Thyroid gland (tissue), 4 donors: ENCODE results near the gene FAM111B. TPM values are rescaled to one million over a fixed set of nuclear protein-coding genes. Genes with fewer than 3 reads are reported as not detected.

Experiments
- DNase-seq, 2 donors: peaks; one replicate each; pipeline ENCODE4 v3.0.0-alpha.2; 2019
- H3K27ac ChIP-seq, 3 donors: fragments of 200-600 bp; sonication (generic); 1 replicate in 2 of 3; 2 replicates in 1 of 3; pipeline ENCODE4 v1.5.1; 2016 to 2019; ENCODE audit warnings: mild to moderate bottlenecking in 1 of 3, moderate library complexity in 1 of 3
- H3K27me3 ChIP-seq: fragments of 200-600 bp; sonication (generic); one replicate; pipeline ENCODE4 v1.5.1; 2019
- H3K36me3 ChIP-seq, 2 donors: fragments of 200-600 bp; sonication (generic); one replicate each; pipeline ENCODE4 v1.5.1; 2016 to 2019
- H3K4me1 ChIP-seq, 2 donors: fragments of 200-600 bp; sonication (generic); one replicate each; pipeline ENCODE4 v1.5.1; 2017 to 2019
- H3K4me3 ChIP-seq, 3 donors: fragments of 200-600 bp; sonication (generic); replicated peaks in 1 of 3; 1 replicate in 2 of 3; 2 replicates in 1 of 3; pipeline ENCODE4 v1.5.1; 2016; ENCODE audit warnings: mild to moderate bottlenecking in 1 of 3
- H3K9me3 ChIP-seq: fragments of 200-600 bp; sonication (generic); one replicate; pipeline ENCODE4 v1.5.1; 2017
- POLR2A ChIP-seq, 2 donors: fragments of 450-650 bp; IDR thresholded peaks; one replicate each; pipeline ENCODE4 v1.6.1; 2017; ENCODE audit warnings: antibody characterized with exemption in 2 of 2, mild to moderate bottlenecking in 2 of 2, moderate library complexity in 1 of 2
- WGBS, 2 donors: methylation state at CpG; one replicate each; pipeline ENCODE4 v1.1.5; 2017; 5-methylcytosine and 5-hydroxymethylcytosine counted together
- intact Hi-C: fragments of 100-400 bp; cut with DNase I; formaldehyde crosslinking; loops from one replicate; pipeline ENCODE4 v1.15.1; 2023
- total RNA-seq, 4 donors: library from RNA; depleted of rRNA; stranded (reverse); fragments of >200 nt; gene quantifications; one replicate each; pipeline ENCODE4 v1.2.3, GENCODE V29; 2016
- TF ChIP-seq, protein P1 (sequence below), 6 experiments: fragments of 200-600 bp in 3 of 6; fragments of 450-650 bp in 3 of 6; sonication (generic) in 3 of 6; IDR thresholded peaks; one replicate each; pipeline ENCODE4 v1.5.1; 2016 to 2019; ENCODE audit warnings: antibody characterized with exemption in 6 of 6, mild to moderate bottlenecking in 2 of 6, inconsistent platforms in 1 of 6, moderate library complexity in 1 of 6

FAM111B gene
- total RNA-seq, 4 donors from 2014 or later, result 0.22 to 0.67 TPM; not detected in 2

DNA sequence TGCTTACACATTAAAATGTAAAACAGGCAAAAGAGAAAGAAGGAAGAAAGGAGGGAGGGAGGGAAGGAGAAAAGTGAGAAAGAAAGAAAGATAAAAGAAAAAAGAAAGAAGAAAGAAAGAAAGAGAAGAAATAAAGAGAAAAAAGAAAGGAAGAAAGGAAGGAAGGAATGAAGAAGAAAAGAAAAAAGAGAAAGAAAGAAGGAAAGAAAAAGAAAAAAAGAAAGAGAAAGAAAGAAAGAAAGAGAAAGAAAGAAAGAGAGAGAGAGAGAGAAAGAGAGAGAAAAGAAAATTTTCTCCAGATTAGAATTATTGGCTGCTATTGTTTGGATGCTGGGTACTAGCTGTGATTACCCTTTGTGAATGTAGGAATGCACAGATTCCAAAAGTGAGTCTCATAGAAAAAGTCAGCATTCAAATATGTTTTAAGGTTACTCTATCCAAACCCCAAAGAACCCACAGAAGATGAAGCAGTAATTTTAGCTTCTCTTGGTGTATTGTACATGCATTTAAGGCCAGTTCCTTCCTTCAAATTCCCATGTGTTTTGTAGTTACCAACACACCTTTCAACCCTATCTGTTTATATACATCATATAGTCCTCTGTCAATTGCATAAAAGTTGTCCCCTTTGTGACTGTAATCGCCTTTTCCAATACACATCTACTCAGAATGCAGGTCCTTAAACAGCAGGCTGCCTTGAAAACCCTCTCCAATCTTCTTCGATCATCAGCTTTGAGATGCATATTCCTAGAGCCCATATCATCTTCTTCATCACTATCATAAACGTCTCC is 34.8 kb downstream of the FAM111B start:
- no peaks in the 10 kb centered on the region for H3K27me3 ChIP-seq

DNA sequence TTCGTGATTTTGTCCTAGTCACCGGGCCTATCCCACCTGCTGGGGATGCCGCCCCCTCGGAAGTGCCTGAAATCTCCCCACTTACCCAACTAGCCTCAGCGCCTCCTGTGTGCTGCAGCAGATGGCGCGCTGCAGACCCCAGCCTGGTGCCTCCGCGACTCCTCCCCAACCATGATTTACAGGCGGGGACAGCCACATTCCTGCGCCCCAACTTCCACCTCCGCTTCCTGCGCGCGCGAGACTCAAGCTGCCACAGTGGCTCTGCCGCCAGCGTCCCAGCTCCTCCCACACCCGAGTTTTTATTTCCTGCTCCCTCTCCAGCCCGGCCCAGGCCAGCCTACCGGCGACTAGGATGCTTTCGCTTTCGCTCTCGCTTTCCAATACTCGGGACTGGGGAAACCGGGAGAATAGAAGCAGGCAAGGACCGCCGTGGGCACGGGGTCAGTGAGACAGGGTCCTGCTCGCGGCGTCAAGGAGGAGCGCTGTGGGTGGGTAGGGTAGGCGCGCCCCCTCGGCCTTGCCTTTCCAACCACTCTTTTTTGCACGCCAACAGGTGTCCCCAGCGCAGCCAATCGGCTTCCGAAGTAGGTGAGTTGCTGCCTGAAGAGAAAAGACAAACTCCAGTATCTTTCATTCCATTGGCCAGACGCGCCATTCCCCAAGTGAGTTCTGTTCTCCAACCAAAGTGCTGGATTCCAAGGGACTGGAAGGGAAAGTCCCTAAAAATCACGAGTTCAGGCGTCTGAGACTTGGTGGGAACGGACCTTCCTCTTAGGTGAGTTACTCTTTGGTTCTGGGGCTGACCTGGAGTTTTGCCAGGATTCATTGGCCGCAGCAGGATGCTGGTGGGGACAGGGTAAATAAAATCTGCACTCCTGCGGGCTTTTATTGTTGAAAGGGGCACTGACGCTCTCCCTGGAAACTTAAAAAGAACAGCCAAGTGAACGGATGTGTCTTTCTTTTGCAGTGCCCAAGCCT is 35.8 kb downstream of the FAM111B start, which contains the start of gene FAM111A:
TSS of gene FAM111A (plus strand) at position 327 of the 978 bp plus-strand sequence. CDS start 6,017 bp downstream, outside the sequence.
- TF ChIP-seq, protein P1, sequence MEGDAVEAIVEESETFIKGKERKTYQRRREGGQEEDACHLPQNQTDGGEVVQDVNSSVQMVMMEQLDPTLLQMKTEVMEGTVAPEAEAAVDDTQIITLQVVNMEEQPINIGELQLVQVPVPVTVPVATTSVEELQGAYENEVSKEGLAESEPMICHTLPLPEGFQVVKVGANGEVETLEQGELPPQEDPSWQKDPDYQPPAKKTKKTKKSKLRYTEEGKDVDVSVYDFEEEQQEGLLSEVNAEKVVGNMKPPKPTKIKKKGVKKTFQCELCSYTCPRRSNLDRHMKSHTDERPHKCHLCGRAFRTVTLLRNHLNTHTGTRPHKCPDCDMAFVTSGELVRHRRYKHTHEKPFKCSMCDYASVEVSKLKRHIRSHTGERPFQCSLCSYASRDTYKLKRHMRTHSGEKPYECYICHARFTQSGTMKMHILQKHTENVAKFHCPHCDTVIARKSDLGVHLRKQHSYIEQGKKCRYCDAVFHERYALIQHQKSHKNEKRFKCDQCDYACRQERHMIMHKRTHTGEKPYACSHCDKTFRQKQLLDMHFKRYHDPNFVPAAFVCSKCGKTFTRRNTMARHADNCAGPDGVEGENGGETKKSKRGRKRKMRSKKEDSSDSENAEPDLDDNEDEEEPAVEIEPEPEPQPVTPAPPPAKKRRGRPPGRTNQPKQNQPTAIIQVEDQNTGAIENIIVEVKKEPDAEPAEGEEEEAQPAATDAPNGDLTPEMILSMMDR (IDR thresholded peaks at IDR 0.05), result peak in 2 of 6 experiments; percentile 20 to 22
- TF ChIP-seq POLR2A (IDR thresholded peaks at IDR 0.05), result peak in 1 of 2 donors; percentile 65
- peak; percentile 92 to 93 for DNase-seq
- H3K9me3 ChIP-seq, result no peaks in the 10 kb centered on the region
- 1% methylated on average over 48 to 50 of the region's 50 CpGs for WGBS, 2 donors
- peaks cover 19 to 20% of the 10 kb centered on the region in 2 donors for H3K4me1 ChIP-seq
- intact Hi-C loops, result no loop called here
- no peaks in the 10 kb centered on the region for H3K36me3 ChIP-seq
- peak within 1 kb of the TSS; percentile 83 to 94 (median 93) for H3K27ac ChIP-seq
- H3K4me3 ChIP-seq, result peak within 1 kb of the TSS; percentile 56 to 76 (median 74)
- no peaks in the 10 kb centered on the region for H3K27me3 ChIP-seq

More for the DNA sequence above, 34.8 kb downstream of the FAM111B start:
- intact Hi-C loops, result no loop called here
- H3K4me3 ChIP-seq, result peak overlapping the region in 2 of 3 donors; percentile 56 to 74
- H3K4me1 ChIP-seq, result peaks cover 19 to 20% of the 10 kb centered on the region in 2 donors
- peak overlapping the region; percentile 83 to 94 (median 93) for H3K27ac ChIP-seq
- 3 to 5% methylated on average over 3 of the region's 3 CpGs for WGBS, 2 donors
- TF ChIP-seq, protein P1 (IDR thresholded peaks at IDR 0.05), result no peak
- no peak for TF ChIP-seq POLR2A (IDR thresholded peaks at IDR 0.05)
- no peaks in the 10 kb centered on the region for H3K36me3 ChIP-seq
- no peak for DNase-seq
- no peaks in the 10 kb centered on the region for H3K9me3 ChIP-seq

DNA sequence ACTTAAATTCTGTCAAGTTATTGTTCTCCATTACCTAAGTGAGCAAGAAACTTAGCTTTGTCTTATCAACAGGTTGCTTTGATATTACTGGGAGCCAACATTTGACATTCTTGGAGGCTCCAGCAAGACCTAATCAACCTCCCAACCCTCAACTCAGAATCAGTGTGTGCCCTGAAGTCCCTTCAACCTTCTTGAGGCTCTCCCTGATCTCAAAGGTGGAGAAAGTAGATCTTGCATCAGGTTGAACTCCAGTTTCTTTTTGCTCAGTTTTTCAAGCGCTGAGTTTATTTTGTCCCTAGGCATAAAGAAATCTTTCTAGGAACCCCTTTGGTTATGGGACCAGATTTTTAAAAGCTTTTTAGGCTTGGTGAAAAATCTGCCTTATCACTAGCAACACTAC is 37.1 kb downstream of the FAM111B start:
- TF ChIP-seq POLR2A (IDR thresholded peaks at IDR 0.05), result no peak
- TF ChIP-seq, protein P1 (IDR thresholded peaks at IDR 0.05), result no peak
- Histone ChIP-seq H3K27me3 (no peaks in the 10 kb centered on the region), H3K4me1 (peaks cover 19 to 20% of the 10 kb centered on the region in 2 donors), H3K4me3 (peak overlapping the region in 2 of 3 donors; percentile 38 to 74), H3K27ac (peak overlapping the region; percentile 66 to 94 (median 93)), H3K36me3 (no peaks in the 10 kb centered on the region), H3K9me3 (no peaks in the 10 kb centered on the region)
- WGBS, 2 donors, result 87 to 91% methylated on average over 1 of the region's 1 CpG
- intact Hi-C loops, result no loop called here
- no peak for DNase-seq

DNA sequence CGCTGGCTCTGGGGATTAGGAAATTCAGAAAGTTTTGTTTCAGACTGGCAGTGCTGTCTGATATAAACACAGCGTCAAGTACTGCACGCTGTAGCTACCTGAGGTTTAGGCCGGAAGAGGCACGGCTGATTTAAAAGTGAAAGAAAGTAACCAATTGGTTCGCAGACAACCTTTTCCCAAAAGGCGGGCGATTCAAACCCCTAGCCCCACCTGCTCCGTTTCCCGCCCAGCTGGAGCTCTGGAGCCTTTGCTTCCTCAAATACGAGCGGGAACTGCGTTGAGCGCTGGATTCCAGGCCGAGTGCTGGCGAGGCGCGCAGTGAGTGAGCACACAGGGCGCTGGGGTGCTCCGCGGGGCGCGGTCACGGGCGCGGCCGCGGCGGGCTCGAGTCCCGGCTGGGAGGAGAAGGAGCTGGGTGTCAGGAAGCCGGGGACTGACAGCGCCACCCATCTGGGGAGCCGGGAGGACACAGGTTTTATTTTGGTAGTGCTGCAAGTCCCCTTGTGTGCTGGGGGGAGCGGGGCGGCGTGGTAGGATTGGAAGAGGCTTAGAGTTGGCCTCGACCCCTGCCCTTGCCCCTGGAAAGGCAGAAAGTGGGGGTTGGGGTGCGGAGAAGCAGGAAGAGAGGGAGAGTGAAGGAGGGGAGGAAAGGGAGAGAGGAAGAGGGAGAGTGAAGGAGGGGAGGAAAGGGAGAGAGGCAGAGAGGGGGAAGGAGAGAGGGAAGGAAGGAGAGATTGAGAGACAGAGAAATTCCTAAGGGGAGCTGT is 37.7 kb downstream of the FAM111B start:
- peak overlapping the region; percentile 66 to 94 (median 93) for H3K27ac ChIP-seq
- WGBS, 2 donors, result 1 to 2% methylated on average over 16 to 27 of the region's 39 CpGs
- no peaks in the 10 kb centered on the region for H3K9me3 ChIP-seq
- peak overlapping the region; percentile 37 to 74 (median 38) for H3K4me3 ChIP-seq
- intact Hi-C loops, result no loop called here
- H3K36me3 ChIP-seq, result no peaks in the 10 kb centered on the region
- H3K4me1 ChIP-seq, result peaks cover 19 to 20% of the 10 kb centered on the region in 2 donors
- TF ChIP-seq POLR2A (IDR thresholded peaks at IDR 0.05), result peak in 1 of 2 donors; percentile 62
- TF ChIP-seq, protein P1 (IDR thresholded peaks at IDR 0.05), result no peak
- peak; percentile 77 to 78 for DNase-seq
- H3K27me3 ChIP-seq, result no peaks in the 10 kb centered on the region
